NCI-H2196 treated with DMSO at 0.1 percent for 48 hours (cell line): ENCODE results near the gene H1-8.
"Not testable (repeated sequence)": the region's sequence is repeated elsewhere in the genome, so short reads cannot be mapped to it uniquely, and the experiment has no call there.

Experiments
- DNase-seq: peaks from one replicate; lab custom pipeline; 2025; ENCODE audit not compliant: unreplicated experiment; lab: John Stamatoyannopoulos, UW

H1-8 gene, protein sequence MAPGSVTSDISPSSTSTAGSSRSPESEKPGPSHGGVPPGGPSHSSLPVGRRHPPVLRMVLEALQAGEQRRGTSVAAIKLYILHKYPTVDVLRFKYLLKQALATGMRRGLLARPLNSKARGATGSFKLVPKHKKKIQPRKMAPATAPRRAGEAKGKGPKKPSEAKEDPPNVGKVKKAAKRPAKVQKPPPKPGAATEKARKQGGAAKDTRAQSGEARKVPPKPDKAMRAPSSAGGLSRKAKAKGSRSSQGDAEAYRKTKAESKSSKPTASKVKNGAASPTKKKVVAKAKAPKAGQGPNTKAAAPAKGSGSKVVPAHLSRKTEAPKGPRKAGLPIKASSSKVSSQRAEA

DNA sequence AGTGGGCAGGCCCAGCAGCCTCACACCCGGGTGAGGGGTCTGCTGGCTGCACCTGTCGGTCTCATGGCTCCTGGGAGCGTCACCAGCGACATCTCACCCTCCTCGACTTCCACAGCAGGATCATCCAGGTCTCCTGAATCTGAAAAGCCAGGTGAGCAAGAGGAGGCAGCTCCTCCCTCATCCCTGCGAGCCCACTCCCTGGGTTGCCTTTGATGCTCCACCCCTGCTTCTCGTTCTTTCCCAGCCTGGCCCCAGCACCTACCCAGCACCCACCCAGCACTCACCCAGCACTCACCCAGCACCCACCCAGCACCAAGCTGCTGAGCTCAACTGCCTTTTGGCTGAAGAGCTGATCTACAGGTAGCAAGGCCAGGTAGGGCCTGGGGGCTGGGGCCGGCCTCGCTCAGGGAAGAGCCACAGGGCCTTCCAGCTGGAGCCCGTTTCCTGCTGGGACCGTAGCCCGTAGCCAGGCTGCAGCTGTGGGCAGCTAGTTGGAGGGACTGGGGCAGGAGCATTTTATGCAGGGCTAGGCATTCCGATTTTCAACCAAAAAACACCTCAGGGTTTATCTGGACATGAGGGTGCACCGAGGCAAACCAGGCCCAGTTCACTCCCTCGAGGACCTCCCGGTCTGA lies at the start of gene H1-8:
Gene H1-8 (plus strand): TSS at position 20 of the 635 bp plus-strand sequence. CDS start 44 bp downstream, at position 64.
- no peak for DNase-seq

DNA sequence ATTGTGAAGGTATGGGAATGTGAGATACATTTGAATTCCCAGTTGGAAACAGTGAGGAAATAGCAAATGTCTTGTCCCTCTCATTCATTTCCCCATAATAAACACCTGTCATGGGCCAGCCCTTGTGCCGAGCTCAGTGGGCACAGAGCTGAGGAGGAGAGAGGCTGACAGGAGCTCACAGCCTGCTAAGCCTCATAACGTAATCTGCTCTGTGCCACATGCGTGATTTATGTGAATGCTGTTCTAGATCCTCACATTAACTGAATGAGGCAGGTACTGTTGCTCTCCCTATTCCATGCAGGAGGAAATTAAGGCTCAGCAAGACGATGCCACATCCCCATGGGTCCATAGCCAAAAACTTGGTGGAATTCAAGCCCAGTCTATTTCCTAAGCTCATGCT lies 49.8 kb upstream of the H1-8 start:
- no peak for DNase-seq

DNA sequence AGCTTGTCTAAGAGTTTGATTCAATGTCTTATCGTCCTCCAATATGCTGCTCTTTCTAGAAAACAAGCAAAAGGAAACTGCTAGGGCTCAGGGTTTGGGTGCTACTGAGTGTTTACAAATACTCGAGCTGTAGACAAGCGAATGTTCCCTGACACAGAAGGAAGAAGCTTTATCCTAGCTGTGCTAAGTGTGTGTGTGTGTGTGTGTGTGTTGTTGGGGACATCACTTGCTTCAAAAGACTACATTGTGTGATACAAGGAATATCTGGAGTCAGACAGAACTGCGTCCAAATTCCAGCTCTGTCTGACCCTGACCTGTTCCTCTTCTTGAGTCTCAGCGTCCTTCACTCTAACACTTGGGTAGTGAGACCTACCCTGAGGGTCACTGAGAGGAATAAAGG lies 48.5 kb upstream of the H1-8 start:
- not testable (repeated sequence) for DNase-seq

DNA sequence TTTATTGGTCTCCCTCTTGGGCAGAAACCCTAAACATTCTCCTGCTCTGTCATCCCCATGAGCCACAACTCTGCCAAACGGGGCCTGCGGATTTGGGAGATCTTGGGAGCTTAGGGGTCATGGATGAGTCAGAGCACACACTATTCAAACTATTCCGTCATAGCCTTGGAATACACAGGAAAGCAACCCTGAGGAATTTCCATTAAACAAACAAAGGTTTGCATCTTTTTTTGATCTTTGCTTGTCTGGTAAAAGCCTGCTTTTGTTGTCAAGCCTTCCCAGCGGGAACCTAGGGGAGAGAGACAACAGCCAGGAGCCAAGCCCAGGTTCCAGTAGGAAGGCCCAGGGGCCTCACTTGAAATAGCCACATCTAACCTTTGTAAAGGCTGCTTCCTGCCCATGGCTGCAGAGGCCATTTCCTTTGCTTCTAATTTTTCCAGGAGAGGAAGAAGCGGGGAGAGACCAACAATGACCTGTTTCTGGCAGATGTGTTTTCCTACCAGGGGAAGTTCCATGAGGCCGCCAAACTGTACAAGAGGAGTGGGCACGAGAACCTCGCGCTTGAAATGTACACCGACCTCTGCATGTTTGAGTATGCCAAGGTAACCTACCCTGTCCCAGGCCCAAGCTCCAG lies 47.9 kb upstream of the H1-8 start:
- DNase-seq: not testable (repeated sequence)

DNA sequence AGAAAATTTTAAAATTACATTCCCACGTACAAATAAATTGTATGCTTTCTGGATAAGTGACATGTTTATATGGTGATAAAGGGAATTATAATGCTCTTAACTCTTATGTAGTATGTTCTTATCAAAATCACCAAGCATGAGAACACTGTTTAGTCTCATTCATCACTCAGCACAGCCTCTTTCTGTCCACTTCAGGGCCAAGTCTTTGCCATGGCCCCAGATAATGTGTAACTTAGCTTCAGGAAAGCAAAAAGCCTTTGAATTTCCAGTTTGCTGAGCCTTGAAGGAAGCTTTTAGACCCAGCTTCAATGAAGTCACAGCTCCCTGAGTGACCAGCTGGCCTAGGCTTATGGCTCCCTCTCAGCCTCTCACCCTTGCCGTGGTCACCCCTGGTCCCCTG lies 45.1 kb upstream of the H1-8 start:
- not testable (repeated sequence) for DNase-seq

DNA sequence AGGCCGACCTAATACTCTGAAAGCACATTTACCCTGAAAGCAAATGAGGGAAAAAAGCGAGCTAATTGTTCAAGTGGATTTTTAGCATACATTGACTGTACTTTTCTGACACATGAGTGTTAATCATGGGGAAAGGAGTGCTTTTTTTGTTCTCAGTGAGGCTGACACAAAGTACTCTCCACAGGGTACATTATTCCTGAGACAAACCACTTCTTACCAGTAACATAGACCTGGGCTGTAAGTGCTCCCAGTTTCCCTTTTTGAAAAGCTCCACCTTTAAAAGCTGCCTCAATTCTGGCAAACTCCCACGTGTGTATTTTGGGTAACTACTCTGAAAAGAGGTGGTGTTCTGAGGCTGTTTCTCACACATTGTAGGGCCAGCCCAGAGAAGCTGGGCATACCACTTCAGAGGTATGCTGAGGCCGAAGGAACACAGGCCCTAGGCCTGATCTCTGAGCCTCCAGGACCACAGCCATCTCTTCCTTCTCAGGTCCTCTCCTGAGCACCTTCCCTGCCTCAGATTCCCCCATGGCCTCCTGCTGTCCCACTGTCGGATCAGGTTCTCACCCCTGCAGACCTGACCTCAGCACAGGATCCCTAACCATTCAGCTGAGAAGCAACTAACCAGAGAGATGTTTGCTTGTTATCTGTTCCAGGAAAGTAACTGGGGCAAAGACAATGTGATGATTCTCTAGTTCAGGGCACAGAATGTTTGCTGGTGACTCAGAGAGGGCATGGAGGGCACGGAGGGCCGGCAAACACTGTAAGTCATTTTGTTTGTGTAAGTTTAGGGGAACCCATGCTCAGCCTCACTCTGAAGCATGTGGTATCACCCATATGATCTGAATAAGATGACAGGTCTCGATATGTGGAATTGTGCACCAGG lies 44.1 kb upstream of the H1-8 start:
- DNase-seq: not testable (repeated sequence)

DNA sequence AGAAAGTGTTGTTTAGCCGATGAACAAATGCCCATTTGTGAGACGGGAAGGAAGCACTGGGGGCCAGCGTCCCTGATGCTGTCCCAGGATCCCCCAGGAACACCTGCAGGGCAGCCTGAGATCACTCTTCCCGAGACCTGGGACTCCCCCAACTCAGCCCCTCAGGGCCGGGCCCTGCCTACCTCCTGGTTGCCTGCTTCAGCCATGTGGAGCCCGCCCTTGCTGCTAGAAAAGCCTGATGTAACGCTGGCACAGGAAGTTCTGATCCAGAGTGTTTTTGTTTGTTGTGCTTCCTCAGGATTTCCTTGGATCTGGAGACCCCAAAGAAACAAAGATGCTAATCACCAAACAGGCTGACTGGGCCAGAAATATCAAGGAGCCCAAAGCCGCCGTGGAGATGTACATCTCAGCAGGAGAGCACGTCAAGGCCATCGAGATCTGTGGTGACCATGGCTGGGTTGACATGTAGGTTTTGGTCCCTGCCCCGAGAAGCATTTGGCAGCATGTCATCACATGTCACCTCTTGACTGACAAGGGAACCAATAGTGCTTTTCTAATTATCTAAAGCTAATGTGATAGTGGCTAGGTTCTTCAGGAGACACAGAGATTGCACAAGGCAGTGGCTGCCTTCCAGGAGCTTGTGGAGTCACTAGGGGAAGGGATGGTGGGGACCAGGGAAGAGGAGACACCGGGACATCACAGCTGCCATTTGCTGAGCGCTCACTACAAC lies 43.2 kb upstream of the H1-8 start:
- not testable (repeated sequence) for DNase-seq

DNA sequence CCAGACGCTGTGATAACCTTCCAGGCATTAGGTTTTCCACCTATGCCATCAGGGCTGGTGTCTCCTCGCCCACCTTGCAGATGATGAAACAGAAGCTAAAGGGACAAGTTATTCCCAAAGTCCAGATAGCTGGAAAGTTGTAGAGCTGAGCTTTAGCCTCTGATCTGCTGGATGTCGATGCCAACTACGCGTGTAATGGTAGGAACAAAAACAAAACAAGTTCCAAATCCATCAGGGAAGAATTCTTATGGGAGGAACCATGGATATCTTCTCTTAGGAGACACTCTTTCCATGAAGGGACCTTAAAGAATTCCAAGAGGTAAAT lies 42.7 kb upstream of the H1-8 start:
- no peak for DNase-seq

DNA sequence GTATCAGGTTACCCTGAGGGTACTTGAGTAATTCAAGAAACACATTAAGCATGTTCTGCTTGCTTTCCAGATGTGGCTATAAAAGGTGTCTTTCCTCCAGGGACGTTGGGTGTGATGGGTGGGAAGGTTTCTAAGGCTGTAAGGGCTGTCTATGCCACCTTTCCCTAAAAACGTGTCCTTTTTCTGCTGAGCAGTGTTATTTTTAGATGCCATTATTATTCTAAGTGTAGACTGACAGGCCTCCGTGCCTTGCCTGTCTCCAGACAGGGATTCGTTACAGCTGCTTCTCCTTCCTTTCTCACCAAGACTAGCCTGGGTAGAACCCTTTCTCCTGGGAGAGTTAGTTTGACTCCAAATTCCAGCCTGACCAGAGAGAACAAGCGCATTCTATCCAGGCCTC lies 41.3 kb upstream of the H1-8 start:
- DNase-seq: no peak

DNA sequence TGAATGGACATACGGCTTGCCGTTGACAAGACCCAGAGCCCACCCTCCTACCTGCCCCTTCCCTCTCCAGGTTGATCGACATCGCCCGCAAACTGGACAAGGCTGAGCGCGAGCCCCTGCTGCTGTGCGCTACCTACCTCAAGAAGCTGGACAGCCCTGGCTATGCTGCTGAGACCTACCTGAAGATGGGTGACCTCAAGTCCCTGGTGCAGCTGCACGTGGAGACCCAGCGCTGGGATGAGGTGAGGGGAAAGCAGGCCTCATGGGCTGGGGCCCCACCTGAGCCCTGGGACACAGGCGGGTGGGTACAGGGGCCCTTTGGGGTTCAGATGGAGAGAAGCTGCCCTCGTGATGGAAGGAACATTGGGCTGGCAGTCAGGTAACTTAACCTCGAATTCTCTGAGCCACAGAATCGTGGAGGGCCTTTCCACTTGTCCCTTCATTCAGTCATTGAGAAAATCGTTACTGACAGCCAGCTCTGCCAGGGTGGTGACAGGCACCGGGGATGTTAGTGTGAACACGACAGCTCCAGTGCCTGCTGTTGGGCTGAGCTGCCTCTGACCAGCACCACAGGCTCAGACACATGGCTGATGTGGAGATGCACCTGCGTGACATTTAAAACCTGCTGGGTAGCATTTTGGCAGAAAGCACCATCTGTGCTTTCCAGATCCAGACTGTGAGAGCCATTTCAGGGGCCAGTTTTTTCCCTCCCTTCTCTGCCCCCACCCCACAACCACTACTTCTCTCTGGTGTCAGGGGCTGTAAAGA lies 40.1 kb upstream of the H1-8 start:
- peak; percentile 45 for DNase-seq

DNA sequence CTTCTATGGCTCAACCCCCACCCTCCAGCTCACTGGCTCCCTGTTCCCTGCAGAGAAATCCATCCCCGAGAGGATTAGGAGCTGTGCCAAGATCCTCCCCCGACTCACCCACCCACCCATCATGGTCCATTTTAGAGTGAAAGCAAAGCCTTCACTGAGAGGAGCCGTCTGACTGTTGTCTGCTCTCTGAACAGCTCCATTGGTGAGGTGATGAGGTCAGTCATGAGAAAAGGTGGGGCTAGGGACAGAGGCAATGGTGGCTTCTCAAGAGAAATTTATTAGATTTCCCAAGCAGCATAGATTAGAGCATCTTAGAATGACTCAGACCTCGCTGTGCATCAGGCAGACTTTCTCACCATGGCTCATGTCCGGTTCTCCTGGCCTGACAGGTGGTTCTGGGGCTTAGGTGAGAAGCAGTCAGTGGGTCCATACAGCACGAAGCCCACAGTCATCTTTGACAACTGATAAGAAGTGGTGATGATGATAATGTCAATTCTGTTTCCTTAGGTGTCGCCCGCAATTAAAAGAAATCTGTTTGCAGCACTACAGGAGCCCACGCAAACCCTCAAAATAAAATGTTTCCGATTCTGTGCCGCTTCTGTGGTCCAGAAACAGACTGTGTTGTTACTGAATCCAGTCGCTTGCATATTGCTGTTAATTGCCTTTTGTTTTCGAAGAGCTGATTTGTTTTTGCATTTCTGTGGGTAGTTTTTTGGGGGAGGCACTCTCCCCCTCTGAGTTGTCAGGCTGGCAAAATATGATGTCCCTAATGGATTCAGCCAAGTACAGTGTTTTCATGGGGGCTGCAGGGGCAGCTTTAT lies 39.3 kb upstream of the H1-8 start:
- peak; percentile 45 for DNase-seq

DNA sequence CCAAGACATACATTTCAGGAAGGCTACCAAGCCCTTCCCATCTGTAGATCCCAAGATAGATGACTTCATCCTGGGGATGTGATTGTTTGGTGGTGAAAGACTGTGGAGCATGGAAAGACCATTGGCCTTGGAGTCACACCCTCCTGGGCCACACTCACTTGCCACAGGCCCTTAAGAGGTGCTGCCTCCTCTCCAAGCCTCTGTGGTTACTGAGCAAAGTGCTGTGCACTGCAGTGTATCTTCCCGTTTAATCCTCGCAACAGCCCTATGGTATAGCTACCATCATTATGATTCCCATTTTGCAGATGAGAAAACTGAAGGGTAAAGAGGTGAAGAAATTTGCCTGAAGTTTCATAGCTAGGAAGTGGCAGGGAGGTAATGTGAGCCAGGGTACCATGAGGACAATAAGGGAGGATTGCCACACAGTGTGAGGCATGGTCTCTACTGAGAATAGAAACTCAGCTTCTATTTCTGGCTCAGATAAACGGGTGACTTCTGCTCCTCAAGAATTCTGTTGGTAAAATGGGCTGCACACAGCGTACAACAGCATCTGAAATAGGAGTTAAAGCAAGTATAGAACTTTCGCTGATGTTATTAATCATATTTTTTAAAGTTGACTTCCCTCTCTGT lies 38.4 kb upstream of the H1-8 start:
- no peak for DNase-seq

DNA sequence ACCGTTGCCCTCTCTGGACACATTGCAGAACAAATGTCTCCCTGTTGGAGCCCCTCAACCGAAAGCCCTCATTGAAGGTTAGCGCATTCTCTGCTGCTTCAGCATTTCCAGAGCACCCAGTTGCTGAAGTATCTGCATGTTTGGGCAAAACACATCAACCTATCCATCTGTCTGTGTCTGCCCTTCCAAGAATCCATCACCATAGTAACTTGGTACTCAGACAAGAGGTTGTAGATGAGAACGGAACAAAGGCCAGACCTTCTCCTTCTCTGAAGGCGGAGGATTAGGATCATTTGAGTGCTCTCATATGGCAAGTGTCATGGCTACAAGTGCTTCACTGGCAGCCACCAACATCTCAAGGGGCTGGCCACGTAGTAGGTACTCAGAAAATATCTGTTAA lies 37.6 kb upstream of the H1-8 start:
- DNase-seq: peak; percentile 20

DNA sequence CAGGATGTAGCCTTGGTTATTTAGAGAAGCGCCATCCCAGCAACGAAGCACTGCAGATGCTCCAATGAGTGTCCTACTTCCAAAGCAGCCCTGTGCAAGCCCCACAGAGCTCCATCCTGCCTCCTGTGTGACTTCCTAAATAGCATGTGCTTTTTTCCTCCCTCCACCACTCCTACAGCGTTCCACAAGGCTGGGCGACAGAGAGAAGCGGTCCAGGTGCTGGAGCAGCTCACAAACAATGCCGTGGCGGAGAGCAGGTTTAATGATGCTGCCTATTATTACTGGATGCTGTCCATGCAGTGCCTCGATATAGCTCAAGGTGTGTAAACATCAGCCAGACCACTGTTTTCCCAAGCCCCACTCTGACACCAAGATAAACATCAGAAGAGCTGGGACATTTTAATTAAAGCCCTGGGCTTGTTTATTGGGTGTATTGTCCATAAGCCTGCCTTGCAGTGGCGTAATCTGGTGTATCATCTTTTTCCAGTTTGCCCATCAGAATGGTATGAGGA lies 36.7 kb upstream of the H1-8 start:
- peak; percentile 75 for DNase-seq

DNA sequence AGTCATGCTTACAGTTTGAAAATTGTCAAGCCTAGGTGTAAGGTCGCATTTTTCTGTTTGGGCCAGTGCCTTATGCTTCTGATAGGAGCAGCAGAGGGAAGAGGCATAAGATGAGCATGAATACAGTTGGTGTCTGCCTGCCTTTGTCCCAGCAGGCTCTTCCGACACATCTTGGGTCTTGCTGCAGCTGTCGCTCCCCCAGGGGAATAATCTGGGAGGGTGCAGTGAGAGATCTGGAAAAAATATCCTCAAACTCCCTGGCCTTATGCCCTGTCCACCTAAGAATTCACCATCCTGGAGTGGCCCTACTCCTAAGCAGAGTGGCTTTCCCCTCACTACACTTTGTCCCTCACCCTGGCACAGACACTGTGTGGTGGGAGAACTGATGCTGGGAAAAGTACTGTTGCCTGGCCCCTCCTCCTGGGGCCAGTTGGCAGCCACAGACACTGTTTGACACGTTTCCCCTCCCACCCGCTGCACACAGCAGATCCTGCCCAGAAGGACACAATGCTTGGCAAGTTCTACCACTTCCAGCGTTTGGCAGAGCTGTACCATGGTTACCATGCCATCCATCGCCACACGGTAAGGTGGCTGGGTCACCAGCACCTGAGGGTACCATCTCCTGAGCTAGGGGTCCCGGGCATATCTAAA lies 35.7 kb upstream of the H1-8 start:
- DNase-seq: no peak

DNA sequence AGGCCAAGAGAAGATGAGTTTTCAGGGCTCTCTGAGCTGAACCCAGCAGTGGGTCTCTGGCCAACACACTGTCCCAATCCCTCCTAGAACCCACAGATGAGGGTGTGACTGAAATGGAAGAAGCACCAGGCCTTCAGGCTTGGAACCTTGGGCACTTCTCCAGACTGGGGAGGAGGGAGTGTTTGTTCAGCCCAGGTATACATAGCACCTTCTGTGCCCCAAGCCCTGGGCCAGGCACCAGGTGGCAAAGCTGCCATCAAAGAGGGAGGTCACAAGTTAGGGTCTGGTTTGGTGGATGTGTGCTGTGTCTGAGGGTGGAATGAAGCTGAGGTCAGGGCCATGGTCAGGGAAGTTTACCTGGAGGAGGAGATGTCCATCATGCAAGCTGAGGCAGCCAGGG lies 30.4 kb upstream of the H1-8 start:
- no peak for DNase-seq

DNA sequence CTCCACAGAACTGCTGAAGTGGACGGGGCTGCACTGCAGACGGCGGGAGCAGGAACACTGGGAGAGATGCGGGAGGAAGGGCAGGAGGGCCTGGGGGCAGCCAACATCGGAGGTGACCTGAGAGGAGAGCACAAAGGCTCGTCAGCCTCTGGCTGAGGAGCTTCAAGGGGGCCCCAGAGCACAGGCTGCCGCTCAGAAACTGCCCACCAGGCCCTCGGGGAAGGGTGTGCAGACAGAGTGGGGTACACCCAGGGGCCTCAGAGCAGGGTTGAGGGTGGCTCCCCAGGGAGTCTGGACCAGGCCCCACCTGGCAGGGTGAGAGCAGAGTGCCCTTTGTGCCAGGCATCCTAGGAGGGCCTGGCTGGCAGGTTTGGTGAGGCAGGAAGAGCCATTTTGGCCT lies 29.3 kb upstream of the H1-8 start:
- no peak for DNase-seq

DNA sequence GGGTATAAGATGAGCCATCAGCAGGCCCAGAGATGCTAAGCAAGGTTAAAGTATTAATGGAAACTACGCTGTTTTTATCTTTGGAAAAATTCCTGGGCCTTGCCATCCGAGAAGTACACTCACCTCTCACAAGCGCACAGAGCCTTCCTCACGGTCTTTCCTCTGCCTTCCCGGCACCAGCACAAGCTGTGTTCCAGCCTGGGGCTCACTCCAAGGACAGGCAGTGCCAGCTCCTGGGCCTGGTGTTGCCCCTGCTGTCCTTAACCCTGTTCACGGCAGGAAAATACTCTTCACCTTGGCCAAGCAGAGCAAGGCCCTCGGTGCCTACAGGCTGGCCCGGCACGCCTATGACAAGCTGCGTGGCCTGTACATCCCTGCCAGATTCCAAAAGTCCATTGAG lies 28.9 kb upstream of the H1-8 start:
- no peak for DNase-seq
